ENCODE data around the gene NPAS3. TPM values are rescaled to one million over a fixed set of nuclear protein-coding genes. Genes with fewer than 3 reads are reported as not detected.

Gene NPAS3
- total RNA-seq, 1 donor from 2014 or later, result 8.4 TPM

- peak; percentile 32 for DNase-seq (ENCODE audit: low spot score)
Measured at GRCh38 chr14:33432407-33433023, 493.8 kb downstream of the NPAS3 start.

- no peak for DNase-seq (ENCODE audit: low spot score)
Measured at GRCh38 chr14:33433396-33433795, 494.7 kb downstream of the NPAS3 start.

- DNase-seq (ENCODE audit: low spot score), result no peak
Measured at GRCh38 chr14:33435911-33436689, 497.4 kb downstream of the NPAS3 start.

- DNase-seq (ENCODE audit: low spot score), result no peak
Measured at GRCh38 chr14:33441633-33442032, 503.0 kb downstream of the NPAS3 start.

GRCh38 chr14:33444136-33444535 is 505.5 kb downstream of the NPAS3 start:
- DNase-seq (ENCODE audit: low spot score), result no peak

- no peak for DNase-seq (ENCODE audit: low spot score)
Measured at GRCh38 chr14:33449268-33449667, 510.6 kb downstream of the NPAS3 start.

GRCh38 chr14:33449703-33450395 is 511.2 kb downstream of the NPAS3 start:
- DNase-seq (ENCODE audit: low spot score), result no peak

GRCh38 chr14:33450416-33450815 is 511.7 kb downstream of the NPAS3 start:
- no peak for DNase-seq (ENCODE audit: low spot score)

GRCh38 chr14:33451211-33451610 is 512.5 kb downstream of the NPAS3 start:
- no peak for DNase-seq (ENCODE audit: low spot score)

- no peak for DNase-seq (ENCODE audit: low spot score)
Measured at GRCh38 chr14:33452995-33453394, 514.3 kb downstream of the NPAS3 start.

GRCh38 chr14:33454022-33454595 is 515.4 kb downstream of the NPAS3 start:
- DNase-seq (ENCODE audit: low spot score), result no peak

- no peak for DNase-seq (ENCODE audit: low spot score)
Measured at GRCh38 chr14:33454707-33455106, 516.0 kb downstream of the NPAS3 start.

- no peak for DNase-seq (ENCODE audit: low spot score)
Measured at GRCh38 chr14:33455654-33456345, 517.1 kb downstream of the NPAS3 start.

- no peak for DNase-seq (ENCODE audit: low spot score)
Measured at GRCh38 chr14:33457021-33457420, 518.3 kb downstream of the NPAS3 start.

- DNase-seq (ENCODE audit: low spot score), result no peak
Measured at GRCh38 chr14:33457617-33458016, 518.9 kb downstream of the NPAS3 start.

- DNase-seq (ENCODE audit: low spot score), result peak; percentile 55
Measured at GRCh38 chr14:33460164-33460563, 521.5 kb downstream of the NPAS3 start.

- DNase-seq (ENCODE audit: low spot score), result peak; percentile 47
Measured at GRCh38 chr14:33461036-33461435, 522.4 kb downstream of the NPAS3 start.

- no peak for DNase-seq (ENCODE audit: low spot score)
Measured at GRCh38 chr14:33463731-33464130, 525.1 kb downstream of the NPAS3 start.

- no peak for DNase-seq (ENCODE audit: low spot score)
Measured at GRCh38 chr14:33464254-33464962, 525.7 kb downstream of the NPAS3 start.

- no peak for DNase-seq (ENCODE audit: low spot score)
Measured at GRCh38 chr14:33465846-33466700, 527.4 kb downstream of the NPAS3 start.

Measured in umbilical cord (tissue), 2 donors.